Measurements from ENCODE around the gene ZSCAN29. TPM values are rescaled to one million over a fixed set of nuclear protein-coding genes. Genes with fewer than 3 reads are reported as not detected.

The ZSCAN29 gene
- total and polyA plus RNA-seq, 2 of the 13 experiments (the other 11 are each of a cell fraction or from before 2014, with no cell fraction given): 8.3 to 27.4 TPM

DNA sequence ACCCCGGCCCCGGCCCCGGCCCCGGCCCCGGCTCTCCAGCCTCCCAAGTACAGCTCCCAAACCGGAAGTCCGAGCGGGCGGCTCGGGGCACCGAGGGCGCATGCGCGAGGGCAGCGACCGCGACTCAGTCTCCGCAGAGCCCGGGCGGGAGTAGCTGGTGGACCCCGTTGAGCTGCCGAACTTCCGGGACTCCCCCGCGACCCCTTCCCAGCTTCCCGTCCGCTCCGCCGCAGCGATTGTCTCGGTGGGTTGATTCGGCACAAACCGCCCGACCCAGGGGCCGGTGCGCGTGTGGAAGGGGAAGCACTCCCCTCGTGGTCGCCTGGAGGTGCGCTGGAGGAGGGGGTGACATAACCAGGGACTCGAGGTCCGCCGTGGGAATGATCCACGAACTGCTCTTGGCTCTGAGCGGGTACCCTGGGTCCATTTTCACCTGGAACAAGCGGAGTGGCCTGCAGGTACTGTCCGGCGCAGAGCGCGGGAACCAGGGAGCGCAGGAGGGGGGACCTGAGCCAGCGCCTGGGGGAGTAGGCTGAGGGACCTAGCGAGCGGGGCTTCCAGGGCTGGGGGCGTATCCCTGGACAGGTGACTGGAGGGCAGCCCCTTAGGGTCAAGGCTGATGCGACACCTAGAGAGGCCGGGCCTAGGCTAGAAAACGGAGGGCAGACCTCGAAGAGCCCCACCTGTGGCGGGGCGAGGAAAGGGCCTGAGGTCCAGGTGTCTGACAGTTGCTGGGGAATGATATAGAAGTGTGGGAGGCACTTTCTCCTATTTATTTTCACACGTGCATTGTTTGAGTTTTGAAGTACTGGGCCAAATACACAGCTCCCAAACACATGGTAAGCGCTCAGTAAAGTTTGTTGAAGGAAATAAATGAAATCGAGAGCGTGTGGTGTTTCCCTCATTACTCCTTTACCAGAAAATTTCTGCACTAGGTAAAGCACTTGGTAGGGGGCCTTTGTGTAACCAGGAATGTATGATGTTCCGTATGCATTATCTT lies at the start of gene ZSCAN29, which contains the start of gene TUBGCP4 (continued):
- 0 out of 2 replicates have a peak, but pooled peaks have one; percentile 26 for TF ChIP-seq HDAC2 (CRISPR knock-in tag; IDR thresholded peaks at IDR 0.05)
- no peak for TF ChIP-seq ZNF3 (CRISPR knock-in tag; IDR thresholded peaks at IDR 0.05)
- peak; percentile 91; the same call in 1 of the 2 replicates for TF ChIP-seq ZNF619 (CRISPR knock-in tag; IDR thresholded peaks at IDR 0.05)
- no peak for TF ChIP-seq MTF1 (CRISPR knock-in tag; IDR thresholded peaks at IDR 0.05)
- peak; percentile 77; the same call in 1 of the 2 replicates for TF ChIP-seq ZNF670 (CRISPR knock-in tag; IDR thresholded peaks at IDR 0.05; ENCODE audit: borderline replicate concordance)
- no peak for TF ChIP-seq RCOR2 (CRISPR knock-in tag; IDR thresholded peaks at IDR 0.05)
- TF ChIP-seq ZNF160 (CRISPR knock-in tag; IDR thresholded peaks at IDR 0.05): peak; percentile 87
- TF ChIP-seq ELF4 (CRISPR knock-in tag; IDR thresholded peaks at IDR 0.05; ENCODE audit: borderline replicate concordance): peak; percentile 81; the same call in 1 of the 2 replicates
- TF ChIP-seq PAX8 (CRISPR knock-in tag; IDR thresholded peaks at IDR 0.05; ENCODE audit: borderline replicate concordance): peak; percentile 33; the same call in 1 of the 2 replicates
- peak; percentile 49; the same call in 1 of the 2 replicates for TF ChIP-seq MIER3 (CRISPR knock-in tag; IDR thresholded peaks at IDR 0.05; ENCODE audit: borderline replicate concordance)
- TF ChIP-seq KLF6 (CRISPR knock-in tag; IDR thresholded peaks at IDR 0.05): 0 out of 2 replicates have a peak, but pooled peaks have one; percentile 28
- peak; percentile 62 for TF ChIP-seq ETV5 (CRISPR knock-in tag; IDR thresholded peaks at IDR 0.05; ENCODE audit: borderline replicate concordance)
- TF ChIP-seq ZNF337 (CRISPR knock-in tag; IDR thresholded peaks at IDR 0.05; ENCODE audit: borderline replicate concordance, low read depth): no peak
- 0 out of 2 replicates have a peak, but pooled peaks have one; percentile 28 for TF ChIP-seq ZNF850 (CRISPR knock-in tag; conservative IDR thresholded peaks at IDR 0.05)
- 0 out of 2 replicates have a peak, but pooled peaks have one; percentile 22 for TF ChIP-seq IRF2 (CRISPR knock-in tag; IDR thresholded peaks at IDR 0.05)
- TF ChIP-seq, protein P1, sequence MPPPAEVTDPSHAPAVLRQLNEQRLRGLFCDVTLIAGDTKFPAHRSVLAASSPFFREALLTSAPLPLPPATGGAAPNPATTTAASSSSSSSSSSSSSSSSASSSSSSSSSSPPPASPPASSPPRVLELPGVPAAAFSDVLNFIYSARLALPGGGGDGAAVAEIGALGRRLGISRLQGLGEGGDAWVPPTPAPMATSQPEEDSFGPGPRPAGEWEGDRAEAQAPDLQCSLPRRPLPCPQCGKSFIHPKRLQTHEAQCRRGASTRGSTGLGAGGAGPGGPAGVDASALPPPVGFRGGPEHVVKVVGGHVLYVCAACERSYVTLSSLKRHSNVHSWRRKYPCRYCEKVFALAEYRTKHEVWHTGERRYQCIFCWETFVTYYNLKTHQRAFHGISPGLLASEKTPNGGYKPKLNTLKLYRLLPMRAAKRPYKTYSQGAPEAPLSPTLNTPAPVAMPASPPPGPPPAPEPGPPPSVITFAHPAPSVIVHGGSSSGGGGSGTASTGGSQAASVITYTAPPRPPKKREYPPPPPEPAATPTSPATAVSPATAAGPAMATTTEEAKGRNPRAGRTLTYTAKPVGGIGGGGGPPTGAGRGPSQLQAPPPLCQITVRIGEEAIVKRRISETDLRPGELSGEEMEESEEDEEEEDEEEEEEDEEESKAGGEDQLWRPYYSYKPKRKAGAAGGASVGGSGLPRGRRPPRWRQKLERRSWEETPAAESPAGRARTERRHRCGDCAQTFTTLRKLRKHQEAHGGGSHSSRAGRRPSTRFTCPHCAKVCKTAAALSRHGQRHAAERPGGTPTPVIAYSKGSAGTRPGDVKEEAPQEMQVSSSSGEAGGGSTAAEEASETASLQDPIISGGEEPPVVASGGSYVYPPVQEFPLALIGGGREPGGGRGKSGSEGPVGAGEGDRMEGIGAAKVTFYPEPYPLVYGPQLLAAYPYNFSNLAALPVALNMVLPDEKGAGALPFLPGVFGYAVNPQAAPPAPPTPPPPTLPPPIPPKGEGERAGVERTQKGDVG (CRISPR knock-in tag; IDR thresholded peaks at IDR 0.05; ENCODE audit: borderline replicate concordance): no peak; the same call in 1 of the 2 replicates
- peak; percentile 67 for TF ChIP-seq ASH2L (IDR thresholded peaks at IDR 0.05; ENCODE audit: insufficient read length, low read depth, low read length)
- TF ChIP-seq ZNF292 (CRISPR knock-in tag; IDR thresholded peaks at IDR 0.05; ENCODE audit: borderline replicate concordance, low read depth): peak; percentile 50; the same call in 1 of the 2 replicates
- TF ChIP-seq MED13 (CRISPR knock-in tag; IDR thresholded peaks at IDR 0.05): peak; percentile 56; the same call in 1 of the 2 replicates
- peak; percentile 89; the same call in 1 of the 2 replicates for TF ChIP-seq ZNF83 (CRISPR knock-in tag; IDR thresholded peaks at IDR 0.05; ENCODE audit: borderline replicate concordance)
- peak; percentile 81; the same call in 1 of the 2 replicates for TF ChIP-seq ZNF33B (CRISPR knock-in tag; IDR thresholded peaks at IDR 0.05)
- TF ChIP-seq MAFG (CRISPR knock-in tag; IDR thresholded peaks at IDR 0.05): no peak
- TF ChIP-seq FOXO1 (CRISPR knock-in tag; IDR thresholded peaks at IDR 0.05): 0 out of 2 replicates have a peak, but pooled peaks have one; percentile 6

Data from HepG2 (cell line).